ENCODE measurements around the gene ACVR1C.
"Not testable (repeated sequence)": the region's sequence is repeated elsewhere in the genome, so short reads cannot be mapped to it uniquely, and the experiment has no call there.

The ACVR1C gene

GRCh38 chr2:157523270-157524247 lies 105.1 kb downstream of the ACVR1C start (continued):
- TF ChIP-seq TOX (CRISPR knock-in tag; IDR thresholded peaks at IDR 0.05; ENCODE audit: borderline replicate concordance) (no peak), POU6F1 (CRISPR knock-in tag; IDR thresholded peaks at IDR 0.05; ENCODE audit: borderline replicate concordance, low read depth) (no peak), BACH2 (CRISPR knock-in tag; IDR thresholded peaks at IDR 0.05; ENCODE audit: borderline replicate concordance) (no peak), ESRRG (CRISPR knock-in tag; IDR thresholded peaks at IDR 0.05) (no peak), ZFP3 (CRISPR knock-in tag; IDR thresholded peaks at IDR 0.05) (no peak), PATZ1 (CRISPR knock-in tag; IDR thresholded peaks at IDR 0.05; ENCODE audit: borderline replicate concordance) (no peak)

DNA sequence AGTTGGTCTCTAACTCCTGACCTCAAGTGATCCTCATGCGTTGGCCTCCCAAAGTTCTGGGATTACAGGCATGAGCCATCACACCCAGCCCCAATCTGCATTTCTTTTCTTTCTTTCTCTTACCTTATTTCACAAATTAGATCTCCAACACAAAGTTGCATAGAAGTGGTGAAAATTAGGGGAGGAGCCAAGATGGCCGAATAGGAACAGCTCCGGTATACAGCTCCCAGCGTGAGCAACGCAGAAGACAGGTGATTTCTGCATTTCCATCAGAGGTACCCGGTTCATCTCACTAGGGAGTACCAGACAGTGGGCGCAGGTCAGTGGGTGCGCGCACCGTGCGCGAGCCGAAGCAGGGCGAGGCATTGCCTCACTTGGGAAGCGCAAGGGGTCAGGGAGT lies 113.7 kb downstream of the ACVR1C start:
- not testable (repeated sequence) for ATAC-seq

DNA sequence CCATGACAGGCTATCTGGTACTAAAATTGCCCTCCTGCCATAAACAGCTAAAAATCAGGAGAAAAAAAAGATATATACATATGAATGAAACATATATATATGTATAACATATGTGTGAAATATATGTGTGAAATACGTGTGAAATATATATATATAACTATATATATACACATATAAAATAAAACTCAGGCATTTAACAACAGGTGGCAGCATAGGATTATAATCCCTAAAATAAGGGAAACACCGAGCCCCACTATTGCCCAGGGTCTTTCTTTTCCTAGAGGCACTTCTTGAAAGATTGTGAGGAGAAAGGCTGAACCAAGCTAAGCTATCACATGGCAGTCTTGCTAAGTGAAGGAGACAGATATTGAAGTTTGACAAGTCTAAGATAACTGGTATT lies 118.9 kb downstream of the ACVR1C start:
- no peak for TF ChIP-seq GLIS3 (CRISPR knock-in tag; IDR thresholded peaks at IDR 0.05)
- no peak for TF ChIP-seq ZNF8 (CRISPR knock-in tag; IDR thresholded peaks at IDR 0.05)
- no peak for TF ChIP-seq PATZ1 (CRISPR knock-in tag; IDR thresholded peaks at IDR 0.05; ENCODE audit: borderline replicate concordance)
- TF ChIP-seq TCF4 (CRISPR knock-in tag; IDR thresholded peaks at IDR 0.05; ENCODE audit: borderline replicate concordance): no peak
- TF ChIP-seq ARNTL (CRISPR knock-in tag; IDR thresholded peaks at IDR 0.05; ENCODE audit: borderline replicate concordance, low read depth): no peak
- no peak for TF ChIP-seq PPARA (CRISPR knock-in tag; IDR thresholded peaks at IDR 0.05; ENCODE audit: borderline replicate concordance)
- no peak for TF ChIP-seq OSR1 (CRISPR knock-in tag; IDR thresholded peaks at IDR 0.05)
- ATAC-seq: no peak

- no peak for ATAC-seq
- TF ChIP-seq ZNF8 (CRISPR knock-in tag; IDR thresholded peaks at IDR 0.05): no peak
- TF ChIP-seq ZNF565 (CRISPR knock-in tag; conservative IDR thresholded peaks at IDR 0.05; ENCODE audit: low read depth): no peak
- no peak for TF ChIP-seq RARB (CRISPR knock-in tag; IDR thresholded peaks at IDR 0.05)
- TF ChIP-seq CSRNP3 (CRISPR knock-in tag; IDR thresholded peaks at IDR 0.05): no peak
- no peak for TF ChIP-seq CREB5 (CRISPR knock-in tag; IDR thresholded peaks at IDR 0.05; ENCODE audit: low read depth)
- no peak for TF ChIP-seq PPARA (CRISPR knock-in tag; IDR thresholded peaks at IDR 0.05; ENCODE audit: borderline replicate concordance)
- no peak for TF ChIP-seq ZC3H10 (CRISPR knock-in tag; IDR thresholded peaks at IDR 0.05)
- no peak for TF ChIP-seq PATZ1 (CRISPR knock-in tag; IDR thresholded peaks at IDR 0.05; ENCODE audit: borderline replicate concordance)
- no peak for TF ChIP-seq BACH2 (CRISPR knock-in tag; IDR thresholded peaks at IDR 0.05; ENCODE audit: borderline replicate concordance)
- TF ChIP-seq ARNTL (CRISPR knock-in tag; IDR thresholded peaks at IDR 0.05; ENCODE audit: borderline replicate concordance, low read depth): no peak
Measured at GRCh38 chr2:157508676-157509075, 120.0 kb downstream of the ACVR1C start.
